GM12892 (cell line): Measurements from ENCODE around the gene CYP46A1.

ENCODE experiments used
- POLR2A ChIP-seq: IDR thresholded peaks from 2 replicates; pipeline ENCODE4 v1.6.1; 2011; ENCODE audit warnings: low read depth, low read length, control low read depth
- POLR2AphosphoS5 ChIP-seq: IDR thresholded peaks from 2 replicates; pipeline ENCODE4 v1.6.1; 2011; ENCODE audit warnings: low read depth, low read length, control low read depth

GRCh38 chr14:99706107-99706900, 22.2 kb downstream of the CYP46A1 start:
- TF ChIP-seq POLR2AphosphoS5 (no peak), POLR2A (no peak)
